Endodermal cell (in vitro differentiated cells): ENCODE results near the gene TCF21. TPM values are rescaled to one million over a fixed set of nuclear protein-coding genes. Genes with fewer than 3 reads are reported as not detected.
A peak's percentile ranks its signal among the peaks of the same experiment; 100 is the strongest.

Source experiments
- DNase-seq: peaks from one replicate; pipeline ENCODE4 v3.0.0-alpha.2; 2017
- H3K27ac ChIP-seq: 2 replicates; pipeline ENCODE4 v1.5.1; 2013; ENCODE audit warnings: mild to moderate bottlenecking, low read depth, low read length, moderate library complexity
- H3K27me3 ChIP-seq: 2 replicates; pipeline ENCODE4 v1.6.1; 2013; ENCODE audit warnings: mild to moderate bottlenecking, low read length, moderate library complexity; ENCODE audit not compliant: insufficient read depth, control insufficient read depth, poor library complexity, severe bottlenecking
- H3K36me3 ChIP-seq: 2 replicates; pipeline ENCODE4 v1.7.0; 2013; ENCODE audit warnings: mild to moderate bottlenecking, low read length, moderate library complexity; ENCODE audit not compliant: control insufficient read depth, insufficient read depth
- H3K4me1 ChIP-seq: one replicate; pipeline ENCODE4 v1.7.0; 2013; ENCODE audit warnings: low read length; ENCODE audit not compliant: control insufficient read depth, insufficient read depth
- H3K4me3 ChIP-seq: 2 replicates; pipeline ENCODE4 v1.5.1; 2013; ENCODE audit warnings: mild to moderate bottlenecking, low read length, moderate library complexity
- H3K9ac ChIP-seq: 2 replicates; pipeline ENCODE4 v1.6.1; 2013; ENCODE audit warnings: mild to moderate bottlenecking, low read length, moderate library complexity; ENCODE audit not compliant: poor library complexity, severe bottlenecking; ENCODE audit errors: extremely low read depth
- H3K9me3 ChIP-seq: 2 replicates; pipeline ENCODE4 v1.6.1; 2013; ENCODE audit warnings: mild to moderate bottlenecking, low read length, moderate library complexity; ENCODE audit not compliant: control insufficient read depth
- H3K27ac Mint-ChIP-seq: 2 replicates; pipeline ENCODE4 v1.8.0; 2020; ENCODE audit warnings: mixed read lengths
- H3K27me3 Mint-ChIP-seq: 2 replicates; pipeline ENCODE4 v1.8.0; 2021; ENCODE audit warnings: mild to moderate bottlenecking, mixed read lengths; ENCODE audit not compliant: insufficient read depth
- H3K36me3 Mint-ChIP-seq: 2 replicates; pipeline ENCODE4 v1.8.0; 2020; ENCODE audit warnings: low read depth, mixed read lengths
- H3K4me1 Mint-ChIP-seq: 2 replicates; pipeline ENCODE4 v1.8.0; 2020; ENCODE audit warnings: mixed read lengths
- H3K4me3 Mint-ChIP-seq: 2 replicates; pipeline ENCODE4 v1.8.0; 2020; ENCODE audit warnings: mild to moderate bottlenecking, moderate library complexity, mixed read lengths
- H3K9me3 Mint-ChIP-seq: 2 replicates; pipeline ENCODE4 v1.8.0; 2020; ENCODE audit warnings: mild to moderate bottlenecking, mixed read lengths
- CTCF ChIP-seq: fragments of 200-600 bp; sonication (generic); conservative IDR thresholded peaks from 2 replicates; pipeline ENCODE4 v1.5.0; 2021; ENCODE audit warnings: antibody characterized with exemption, mild to moderate bottlenecking
- WGBS, 2 experiments: methylation state at CpG; one replicate each; pipeline versions ENCODE4 v1.1.5 to v1.1.7; 2013; ENCODE audit warnings: missing lambda C conversion rate in 2 of 2, mixed read lengths in 1 of 2; ENCODE audit not compliant: insufficient coverage in 1 of 2, insufficient read length in 1 of 2; 5-methylcytosine and 5-hydroxymethylcytosine counted together
- total RNA-seq, 2 donors: library from RNA; stranded (reverse); fragmentation: NEBNext Ultra II Directional in 1 of 2; extraction: Animal tissue kit (Norgen Biotek cat#: 25700) in 1 of 2; gene quantifications; 2 replicates in 1 of 2; 3 replicates in 1 of 2; pipeline ENCODE4 v1.2.1, GENCODE V29; 2021

TCF21 gene
- total RNA-seq, 2 donors from 2014 or later = 0.11 TPM; not detected in 1

- DNase-seq = no peak
- peak overlapping the region; percentile 47 for H3K4me3 Mint-ChIP-seq
- Histone ChIP-seq H3K27ac (no peak overlapping the region), H3K36me3 (no peaks in the 10 kb centered on the region), H3K27me3 (peaks cover 100% of the 10 kb centered on the region), H3K9me3 (no peaks in the 10 kb centered on the region), H3K9ac (no peak overlapping the region), H3K4me1 (peaks cover 6% of the 10 kb centered on the region), H3K4me3 (peak overlapping the region; percentile 63)
- no peak overlapping the region for H3K27ac Mint-ChIP-seq
- H3K9me3 Mint-ChIP-seq = no peaks in the 10 kb centered on the region
- no peaks in the 10 kb centered on the region for H3K36me3 Mint-ChIP-seq
- H3K27me3 Mint-ChIP-seq = peaks cover 97% of the 10 kb centered on the region
- WGBS, 2 experiments = 0 to 2% methylated on average over 1 to 4 of the region's 4 CpGs
- TF ChIP-seq CTCF = no peak
- H3K4me1 Mint-ChIP-seq = peaks cover 45% of the 10 kb centered on the region
Observed at GRCh38 chr6:133890711-133891148, 1.8 kb downstream of the TCF21 start.

GRCh38 chr6:133891149-133891926 lies 2.4 kb downstream of the TCF21 start:
- Histone ChIP-seq H3K4me3 (peak overlapping the region; percentile 63), H3K27me3 (peaks cover 100% of the 10 kb centered on the region), H3K27ac (no peak overlapping the region), H3K9me3 (no peaks in the 10 kb centered on the region), H3K4me1 (peaks cover 12% of the 10 kb centered on the region), H3K36me3 (no peaks in the 10 kb centered on the region), H3K9ac (no peak overlapping the region)
- Mint-ChIP-seq H3K4me1 (peaks cover 49% of the 10 kb centered on the region), H3K9me3 (no peaks in the 10 kb centered on the region), H3K27ac (no peak overlapping the region), H3K4me3 (peak overlapping the region; percentile 47), H3K36me3 (no peaks in the 10 kb centered on the region), H3K27me3 (peaks cover 97% of the 10 kb centered on the region)
- TF ChIP-seq CTCF = no peak
- 1% methylated on average over 15 to 44 of the region's 45 CpGs for WGBS, 2 experiments
- peak; percentile 84 for DNase-seq

GRCh38 chr6:133891927-133892812 lies 3.3 kb downstream of the TCF21 start:
- Histone ChIP-seq H3K9me3 (no peaks in the 10 kb centered on the region), H3K4me3 (peak overlapping the region; percentile 65), H3K9ac (no peak overlapping the region), H3K4me1 (peaks cover 13% of the 10 kb centered on the region), H3K36me3 (no peaks in the 10 kb centered on the region), H3K27ac (no peak overlapping the region), H3K27me3 (peaks cover 100% of the 10 kb centered on the region)
- peak overlapping the region; percentile 47 for H3K4me3 Mint-ChIP-seq
- H3K4me1 Mint-ChIP-seq = peaks cover 52% of the 10 kb centered on the region
- H3K27me3 Mint-ChIP-seq = peaks cover 97% of the 10 kb centered on the region
- no peak for DNase-seq
- 0 to 2% methylated on average over 2 to 11 of the region's 12 CpGs for WGBS, 2 experiments
- H3K36me3 Mint-ChIP-seq = no peaks in the 10 kb centered on the region
- no peak overlapping the region for H3K27ac Mint-ChIP-seq
- no peaks in the 10 kb centered on the region for H3K9me3 Mint-ChIP-seq
- no peak for TF ChIP-seq CTCF
